ENCODE results near the gene CSMD2. TPM values are rescaled to one million over a fixed set of nuclear protein-coding genes. Genes with fewer than 3 reads are reported as not detected.
A peak's percentile ranks its signal among the peaks of the same experiment; 100 is the strongest.

The CSMD2 gene
- polyA plus RNA-seq, 1 of the 3 experiments (the other 2 are of a cell fraction), result not detected

DNA sequence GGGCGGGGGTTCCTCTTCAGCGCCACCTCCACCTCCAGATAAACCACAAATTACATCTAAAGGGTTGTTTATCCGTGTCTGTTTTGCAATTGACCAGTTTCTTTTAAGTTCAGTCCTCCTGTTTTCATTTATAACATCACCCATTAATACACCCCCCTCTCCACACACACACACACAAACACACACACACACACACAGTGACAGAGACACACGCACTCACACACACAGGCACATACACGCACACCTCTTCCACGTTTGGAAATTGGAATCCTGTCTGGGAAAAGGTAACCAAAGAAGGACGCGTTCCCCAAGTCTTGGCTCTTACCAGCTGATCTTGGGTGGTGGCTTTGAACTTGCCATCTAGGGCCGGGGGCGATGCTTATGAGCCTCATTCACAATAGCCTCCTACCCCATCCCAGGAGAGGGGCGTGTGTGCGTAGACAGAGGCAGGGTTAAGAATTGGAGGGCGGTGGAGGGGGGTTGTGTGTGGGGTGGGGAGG is 442 bp upstream of the CSMD2 start:
- ChIA-PET CTCF (interaction anchor here (1.0 to 4.2 kb wide), 6 partner anchors 12 to 532 kb away, joined by 3 to 64 read pairs (median 33); no protein-coding TSS in a partner anchor), POLR2A (no interaction called here)
- Histone ChIP-seq H3K79me2 (ENCODE audit: insufficient read depth) (no peaks in the 10 kb centered on the region), H3K9me3 (no peaks in the 10 kb centered on the region), H3K27ac (ENCODE audit: low read depth in 2 of 2, low read length in 1 of 2) (no peak overlapping the region), H3K4me3 (ENCODE audit: low read depth in 2 of 2, low read length in 1 of 2) (peak overlapping the region; percentile 32 to 40; a peak in 3 of 4 replicates), H2AFZ (ENCODE audit: low read depth) (no peak overlapping the region), H3K9ac (no peak overlapping the region), H3K4me2 (peak overlapping the region; percentile 69), H3K9me2 (no peaks in the 10 kb centered on the region), H3F3A (replicated peaks; ENCODE audit: insufficient read depth) (no peaks in the 10 kb centered on the region), H4K20me1 (ENCODE audit: insufficient read depth) (no peaks in the 10 kb centered on the region), H3K4me1 (ENCODE audit: control insufficient read depth in 1 of 2, insufficient read depth in 2 of 2, low read depth in 1 of 2, low read length in 1 of 2) (peaks cover 0 to 15% of the 10 kb centered on the region in 2 experiments; a peak in 1 of 4 replicates), H3K27me3 (ENCODE audit: insufficient read depth) (no peaks in the 10 kb centered on the region), H3K36me3 (replicated peaks in 1 of 2; ENCODE audit: control insufficient read depth in 1 of 2, insufficient read depth in 2 of 2, low read length in 1 of 2) (no peaks in the 10 kb centered on the region)
- WGBS (ENCODE audit: low lambda C conversion rate), result 8% methylated on average over 11 of the region's 13 CpGs
- no peak for TF ChIP-seq TEAD4 (IDR thresholded peaks at IDR 0.05; ENCODE audit: borderline replicate concordance, insufficient read depth)
- TF ChIP-seq RCOR1 (IDR thresholded peaks at IDR 0.05; ENCODE audit: low read length), result no peak
- no peak for TF ChIP-seq NFIC (IDR thresholded peaks at IDR 0.05; ENCODE audit: borderline replicate concordance)
- TF ChIP-seq CHD2 (IDR thresholded peaks at IDR 0.05; ENCODE audit: low read length, partially characterized antibody), result no peak
- no peak for TF ChIP-seq NRF1 (IDR thresholded peaks at IDR 0.05; ENCODE audit: low read depth, low read length)
- no peak for TF ChIP-seq USF2 (IDR thresholded peaks at IDR 0.05; ENCODE audit: borderline replicate concordance, low read depth, low read length)
- no peak for TF ChIP-seq JUND (IDR thresholded peaks at IDR 0.05)
- TF ChIP-seq EZH2phosphoT487 (IDR thresholded peaks at IDR 0.05; ENCODE audit: borderline replicate concordance, low read depth), result no peak
- no peak for TF ChIP-seq ELF1 (IDR thresholded peaks at IDR 0.05)
- no peak for TF ChIP-seq TAF1 (IDR thresholded peaks at IDR 0.05; ENCODE audit: borderline replicate concordance, low read depth, low read length)
- TF ChIP-seq MXI1 (IDR thresholded peaks at IDR 0.05; ENCODE audit: low read depth, low read length), result no peak
- no peak for TF ChIP-seq GABPA (IDR thresholded peaks at IDR 0.05; ENCODE audit: low read depth)
- TF ChIP-seq, protein P1, sequence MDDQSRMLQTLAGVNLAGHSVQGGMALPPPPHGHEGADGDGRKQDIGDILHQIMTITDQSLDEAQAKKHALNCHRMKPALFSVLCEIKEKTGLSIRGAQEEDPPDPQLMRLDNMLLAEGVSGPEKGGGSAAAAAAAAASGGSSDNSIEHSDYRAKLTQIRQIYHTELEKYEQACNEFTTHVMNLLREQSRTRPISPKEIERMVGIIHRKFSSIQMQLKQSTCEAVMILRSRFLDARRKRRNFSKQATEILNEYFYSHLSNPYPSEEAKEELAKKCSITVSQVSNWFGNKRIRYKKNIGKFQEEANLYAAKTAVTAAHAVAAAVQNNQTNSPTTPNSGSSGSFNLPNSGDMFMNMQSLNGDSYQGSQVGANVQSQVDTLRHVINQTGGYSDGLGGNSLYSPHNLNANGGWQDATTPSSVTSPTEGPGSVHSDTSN (IDR thresholded peaks at IDR 0.05), result no peak
- no peak for TF ChIP-seq ZBTB33 (IDR thresholded peaks at IDR 0.05; ENCODE audit: borderline replicate concordance, low read depth)
- no peak for TF ChIP-seq SIN3A (IDR thresholded peaks at IDR 0.05; ENCODE audit: borderline replicate concordance, low read depth, low read length)
- TF ChIP-seq FOXJ3 (CRISPR knock-in tag; IDR thresholded peaks at IDR 0.05), result no peak
- DNase-seq, result peak; percentile 42
